Muscle layer of colon (tissue), 2 donors: Measurements from ENCODE around the gene EYS.

ENCODE experiments used
- H3K27ac ChIP-seq: one replicate; pipeline ENCODE4 v1.7.0; 2013; ENCODE audit warnings: low read depth, mild to moderate bottlenecking, low read length, moderate library complexity
- H3K27me3 ChIP-seq, 2 donors: one replicate each; pipeline ENCODE4 v1.7.0; 2013; ENCODE audit warnings: low read length in 2 of 2, mild to moderate bottlenecking in 2 of 2; ENCODE audit not compliant: insufficient read depth in 2 of 2, control insufficient read depth in 1 of 2
- H3K36me3 ChIP-seq: one replicate; pipeline ENCODE4 v1.7.0; 2013; ENCODE audit warnings: mild to moderate bottlenecking, low read length; ENCODE audit not compliant: insufficient read depth
- H3K4me1 ChIP-seq: one replicate; pipeline ENCODE4 v1.7.0; 2013; ENCODE audit warnings: mild to moderate bottlenecking, low read length; ENCODE audit not compliant: insufficient read depth
- H3K4me3 ChIP-seq, 2 donors: one replicate each; pipeline ENCODE4 v1.7.0; 2013; ENCODE audit warnings: low read length in 2 of 2, low read depth in 1 of 2, mild to moderate bottlenecking in 1 of 2, moderate library complexity in 1 of 2
- H3K9ac ChIP-seq: one replicate; pipeline ENCODE4 v1.7.0; 2013; ENCODE audit warnings: low read length
- H3K9me3 ChIP-seq: one replicate; pipeline ENCODE4 v1.7.0; 2013; ENCODE audit warnings: mild to moderate bottlenecking, low read length
- donor health status: abdominal sarcoma.
- donor health status: Adenocarcinoma of cecum.

The EYS gene

GRCh38 chr6:64904616-64905015 is 802.4 kb downstream of the EYS start:
- no peak overlapping the region for H3K9ac ChIP-seq
- no peak overlapping the region for H3K27ac ChIP-seq
- no peaks in the 10 kb centered on the region for H3K36me3 ChIP-seq

GRCh38 chr6:64902596-64902995 is 804.4 kb downstream of the EYS start:
- Histone ChIP-seq H3K9me3 (no peaks in the 10 kb centered on the region), H3K9ac (no peak overlapping the region), H3K27ac (no peak overlapping the region), H3K36me3 (no peaks in the 10 kb centered on the region), H3K4me1 (no peaks in the 10 kb centered on the region), H3K27me3 (no peaks in the 10 kb centered on the region), H3K4me3 (no peak overlapping the region)

More at GRCh38 chr6:64904616-64905015, 802.4 kb downstream of the EYS start:
- H3K27me3 ChIP-seq, result no peaks in the 10 kb centered on the region
- H3K4me1 ChIP-seq, result no peaks in the 10 kb centered on the region
- H3K4me3 ChIP-seq, result no peak overlapping the region
- H3K9me3 ChIP-seq, result no peaks in the 10 kb centered on the region

- no peak overlapping the region for H3K9ac ChIP-seq
- no peaks in the 10 kb centered on the region for H3K27me3 ChIP-seq
- no peaks in the 10 kb centered on the region for H3K36me3 ChIP-seq
- no peak overlapping the region for H3K27ac ChIP-seq
- no peaks in the 10 kb centered on the region for H3K9me3 ChIP-seq
- no peak overlapping the region for H3K4me3 ChIP-seq
- no peaks in the 10 kb centered on the region for H3K4me1 ChIP-seq
These were observed 810.1 kb downstream of the EYS start for GRCh38 chr6:64896939-64897338.

GRCh38 chr6:64895945-64896344 is 811.1 kb downstream of the EYS start:
- Histone ChIP-seq H3K9ac (no peak overlapping the region), H3K4me3 (no peak overlapping the region), H3K9me3 (no peaks in the 10 kb centered on the region), H3K36me3 (no peaks in the 10 kb centered on the region), H3K27ac (no peak overlapping the region), H3K4me1 (no peaks in the 10 kb centered on the region), H3K27me3 (no peaks in the 10 kb centered on the region)

GRCh38 chr6:64890609-64891008 is 816.4 kb downstream of the EYS start:
- no peaks in the 10 kb centered on the region for H3K9me3 ChIP-seq
- no peak overlapping the region for H3K27ac ChIP-seq
- H3K9ac ChIP-seq, result no peak overlapping the region
- no peaks in the 10 kb centered on the region for H3K4me1 ChIP-seq
- no peaks in the 10 kb centered on the region for H3K27me3 ChIP-seq
- no peak overlapping the region for H3K4me3 ChIP-seq
- no peaks in the 10 kb centered on the region for H3K36me3 ChIP-seq

GRCh38 chr6:64889144-64889543 is 817.9 kb downstream of the EYS start:
- no peak overlapping the region for H3K9ac ChIP-seq
- no peaks in the 10 kb centered on the region for H3K9me3 ChIP-seq
- no peaks in the 10 kb centered on the region for H3K27me3 ChIP-seq
- H3K36me3 ChIP-seq, result no peaks in the 10 kb centered on the region
- no peak overlapping the region for H3K4me3 ChIP-seq
- no peak overlapping the region for H3K27ac ChIP-seq
- H3K4me1 ChIP-seq, result no peaks in the 10 kb centered on the region

GRCh38 chr6:64874776-64875175 is 832.2 kb downstream of the EYS start:
- no peaks in the 10 kb centered on the region for H3K4me1 ChIP-seq
- H3K27ac ChIP-seq, result no peak overlapping the region
- no peaks in the 10 kb centered on the region for H3K27me3 ChIP-seq
- H3K36me3 ChIP-seq, result no peaks in the 10 kb centered on the region
- H3K9ac ChIP-seq, result no peak overlapping the region
- H3K9me3 ChIP-seq, result no peaks in the 10 kb centered on the region
- H3K4me3 ChIP-seq, result no peak overlapping the region

- H3K36me3 ChIP-seq, result no peaks in the 10 kb centered on the region
- H3K9me3 ChIP-seq, result no peaks in the 10 kb centered on the region
- no peaks in the 10 kb centered on the region for H3K4me1 ChIP-seq
- H3K4me3 ChIP-seq, result no peak overlapping the region
- H3K27me3 ChIP-seq, result no peaks in the 10 kb centered on the region
- H3K9ac ChIP-seq, result no peak overlapping the region
- H3K27ac ChIP-seq, result no peak overlapping the region
These were observed 834.4 kb downstream of the EYS start for GRCh38 chr6:64872633-64873032.

GRCh38 chr6:64861039-64861651 is 845.9 kb downstream of the EYS start:
- Histone ChIP-seq H3K27me3 (no peaks in the 10 kb centered on the region), H3K4me3 (no peak overlapping the region), H3K27ac (no peak overlapping the region), H3K36me3 (no peaks in the 10 kb centered on the region), H3K9me3 (no peaks in the 10 kb centered on the region), H3K4me1 (no peaks in the 10 kb centered on the region), H3K9ac (no peak overlapping the region)

GRCh38 chr6:64860203-64860602 is 846.8 kb downstream of the EYS start:
- no peak overlapping the region for H3K4me3 ChIP-seq
- H3K27ac ChIP-seq, result no peak overlapping the region
- H3K9me3 ChIP-seq, result no peaks in the 10 kb centered on the region
- H3K36me3 ChIP-seq, result no peaks in the 10 kb centered on the region
- H3K27me3 ChIP-seq, result no peaks in the 10 kb centered on the region
- no peaks in the 10 kb centered on the region for H3K4me1 ChIP-seq
- H3K9ac ChIP-seq, result no peak overlapping the region

- Histone ChIP-seq H3K4me3 (no peak overlapping the region), H3K9ac (no peak overlapping the region), H3K36me3 (no peaks in the 10 kb centered on the region), H3K4me1 (no peaks in the 10 kb centered on the region), H3K9me3 (no peaks in the 10 kb centered on the region), H3K27me3 (no peaks in the 10 kb centered on the region), H3K27ac (no peak overlapping the region)
These were observed 856.9 kb downstream of the EYS start for GRCh38 chr6:64850121-64850520.

- H3K4me1 ChIP-seq, result no peaks in the 10 kb centered on the region
- H3K9ac ChIP-seq, result no peak overlapping the region
- no peaks in the 10 kb centered on the region for H3K9me3 ChIP-seq
- H3K4me3 ChIP-seq, result no peak overlapping the region
- H3K27me3 ChIP-seq, result no peaks in the 10 kb centered on the region
- no peak overlapping the region for H3K27ac ChIP-seq
- H3K36me3 ChIP-seq, result no peaks in the 10 kb centered on the region
These were observed 858.6 kb downstream of the EYS start for GRCh38 chr6:64848467-64848866.
